Ovary (tissue), 3 donors: ENCODE data around the gene QSOX2.

ENCODE experiments used
- POLR2A ChIP-seq: fragments of 450-650 bp; IDR thresholded peaks from one replicate; pipeline ENCODE4 v1.6.1; 2017; ENCODE audit warnings: antibody characterized with exemption, mild to moderate bottlenecking, moderate library complexity
- TF ChIP-seq, protein P1 (sequence below), 3 donors: fragments of 450-650 bp in 2 of 3; fragments of 200-600 bp in 1 of 3; IDR thresholded peaks; one replicate each; pipeline versions ENCODE4 v1.5.1 to v1.8.0; 2016 to 2022; ENCODE audit warnings: antibody characterized with exemption in 3 of 3, mild to moderate bottlenecking in 1 of 3
- donor health status: DM: no; HTN: no; CAD: no.

DNA sequence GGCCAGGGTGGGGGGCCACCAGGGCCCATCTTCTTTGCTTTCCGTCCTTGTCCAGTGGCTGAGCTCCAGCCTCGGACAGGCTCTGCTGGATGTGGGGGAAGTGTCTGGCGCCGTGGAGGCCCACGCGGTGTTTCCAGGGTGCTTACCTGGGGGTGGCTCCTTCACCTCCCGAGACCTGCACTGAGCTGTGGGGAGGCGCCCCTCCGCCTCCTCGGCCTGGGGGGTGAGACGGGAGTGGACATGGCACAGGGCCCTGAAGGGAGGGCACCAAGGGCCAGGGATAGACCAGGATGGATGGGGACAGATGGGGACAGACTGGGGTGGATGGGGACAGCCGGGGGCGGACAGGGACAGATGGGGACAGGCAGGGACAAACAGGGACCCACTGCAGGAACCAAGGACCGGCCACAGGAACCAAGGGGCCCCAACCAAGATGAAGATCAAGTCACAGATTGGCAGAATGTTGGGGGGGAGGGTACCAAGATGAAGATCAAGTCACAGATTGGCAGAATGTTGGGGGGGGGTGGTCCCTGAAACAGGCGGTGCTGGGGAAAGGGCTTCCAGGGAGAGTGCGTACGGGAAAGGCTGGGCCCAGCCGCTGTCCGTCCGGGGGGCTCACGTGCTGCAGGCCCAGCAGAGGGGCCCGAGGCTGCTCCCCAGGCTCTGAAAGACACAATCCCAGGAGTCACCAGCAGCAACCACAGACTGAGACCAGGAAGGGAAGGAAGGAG, 13.3 kb upstream of the QSOX2 start:
- TF ChIP-seq POLR2A: no peak
- TF ChIP-seq, protein P1, sequence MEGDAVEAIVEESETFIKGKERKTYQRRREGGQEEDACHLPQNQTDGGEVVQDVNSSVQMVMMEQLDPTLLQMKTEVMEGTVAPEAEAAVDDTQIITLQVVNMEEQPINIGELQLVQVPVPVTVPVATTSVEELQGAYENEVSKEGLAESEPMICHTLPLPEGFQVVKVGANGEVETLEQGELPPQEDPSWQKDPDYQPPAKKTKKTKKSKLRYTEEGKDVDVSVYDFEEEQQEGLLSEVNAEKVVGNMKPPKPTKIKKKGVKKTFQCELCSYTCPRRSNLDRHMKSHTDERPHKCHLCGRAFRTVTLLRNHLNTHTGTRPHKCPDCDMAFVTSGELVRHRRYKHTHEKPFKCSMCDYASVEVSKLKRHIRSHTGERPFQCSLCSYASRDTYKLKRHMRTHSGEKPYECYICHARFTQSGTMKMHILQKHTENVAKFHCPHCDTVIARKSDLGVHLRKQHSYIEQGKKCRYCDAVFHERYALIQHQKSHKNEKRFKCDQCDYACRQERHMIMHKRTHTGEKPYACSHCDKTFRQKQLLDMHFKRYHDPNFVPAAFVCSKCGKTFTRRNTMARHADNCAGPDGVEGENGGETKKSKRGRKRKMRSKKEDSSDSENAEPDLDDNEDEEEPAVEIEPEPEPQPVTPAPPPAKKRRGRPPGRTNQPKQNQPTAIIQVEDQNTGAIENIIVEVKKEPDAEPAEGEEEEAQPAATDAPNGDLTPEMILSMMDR (IDR thresholded peaks at IDR 0.05): no peak
